ENCODE results near the gene RHBDL2.
"Not testable (repeated sequence)": the region's sequence is repeated elsewhere in the genome, so short reads cannot be mapped to it uniquely, and the experiment has no call there.

RHBDL2 gene, protein sequence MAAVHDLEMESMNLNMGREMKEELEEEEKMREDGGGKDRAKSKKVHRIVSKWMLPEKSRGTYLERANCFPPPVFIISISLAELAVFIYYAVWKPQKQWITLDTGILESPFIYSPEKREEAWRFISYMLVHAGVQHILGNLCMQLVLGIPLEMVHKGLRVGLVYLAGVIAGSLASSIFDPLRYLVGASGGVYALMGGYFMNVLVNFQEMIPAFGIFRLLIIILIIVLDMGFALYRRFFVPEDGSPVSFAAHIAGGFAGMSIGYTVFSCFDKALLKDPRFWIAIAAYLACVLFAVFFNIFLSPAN

DNA sequence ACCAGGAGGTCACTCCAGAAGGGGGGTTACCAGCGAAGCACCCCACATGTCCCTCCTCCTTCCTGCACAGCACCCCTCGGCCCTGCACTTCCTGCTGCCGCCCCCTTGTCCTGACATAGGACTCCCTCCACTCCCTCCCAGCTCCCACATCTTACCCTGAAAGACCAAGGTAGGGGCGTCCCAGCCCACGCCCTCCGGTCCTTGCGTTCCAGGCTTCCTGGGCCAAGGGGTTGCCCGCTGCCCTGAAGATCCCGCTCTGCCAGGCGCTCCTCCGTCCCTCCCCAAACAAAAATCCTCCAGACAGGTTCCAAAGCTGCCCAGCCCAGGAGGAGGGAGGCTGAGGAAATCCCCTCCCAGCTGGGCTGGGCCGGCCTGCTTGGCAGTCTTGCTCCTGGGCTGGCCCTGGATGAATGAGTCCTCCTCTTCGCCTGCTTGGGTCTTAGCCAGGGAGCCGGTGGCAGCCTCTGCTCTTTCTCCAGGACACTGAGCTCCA lies at the start of gene RHBDL2:
RHBDL2 (minus strand) TSS at position 304 of the 493 bp plus-strand sequence. CDS start 22,618 bp downstream, outside the sequence.
- ATAC-seq (no peak), DNase-seq (ENCODE audit: low spot score in 2 of 2) (no peak)
- H3K36me3 Mint-ChIP-seq: no peaks in the 10 kb centered on the region
- H3K9me3 Mint-ChIP-seq: no peaks in the 10 kb centered on the region
- no peak within 1 kb of the TSS for H3K27ac Mint-ChIP-seq
- no peaks in the 10 kb centered on the region for H3K4me1 Mint-ChIP-seq
- H3K4me3 Mint-ChIP-seq: no peak within 1 kb of the TSS

GRCh38 chr1:38990738-38991637 lies 49.4 kb upstream of the RHBDL2 start, which contains the start of gene AKIRIN1:
TSS of gene AKIRIN1 (plus strand) at chr1:38991276. CDS start at chr1:38991381, 105 bp downstream.
- no peaks in the 10 kb centered on the region for H3K9me3 Mint-ChIP-seq
- DNase-seq (ENCODE audit: low spot score in 2 of 2) (peak; percentile 99), ATAC-seq (peak; percentile 96)
- H3K36me3 Mint-ChIP-seq: peaks cover 32% of the 10 kb centered on the region
- peaks cover 37% of the 10 kb centered on the region for H3K4me1 Mint-ChIP-seq
- H3K27ac Mint-ChIP-seq: peak within 1 kb of the TSS; percentile 90
- peak within 1 kb of the TSS; percentile 65 for H3K4me3 Mint-ChIP-seq

DNA sequence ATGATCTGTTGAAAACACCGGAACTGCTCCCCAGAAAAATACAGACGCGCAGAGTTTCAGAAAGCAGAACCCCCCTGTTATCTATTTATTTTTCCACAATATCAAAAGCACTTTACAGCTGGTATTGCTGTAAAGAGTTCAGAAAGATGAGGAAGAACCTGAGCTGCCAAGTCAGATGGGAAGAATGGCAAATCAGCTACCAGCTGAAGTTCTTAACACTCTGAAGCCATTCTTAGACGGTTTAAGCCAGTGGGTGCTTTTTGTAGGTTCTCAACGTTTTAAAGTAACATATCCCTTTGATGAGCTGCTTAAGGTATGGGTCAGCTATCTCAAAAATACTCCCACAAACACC lies 48.7 kb upstream of the RHBDL2 start:
- ATAC-seq (no peak), DNase-seq (ENCODE audit: low spot score in 2 of 2) (no peak)
- peaks cover 25% of the 10 kb centered on the region for H3K36me3 Mint-ChIP-seq
- peaks cover 34% of the 10 kb centered on the region for H3K4me1 Mint-ChIP-seq
- H3K27ac Mint-ChIP-seq: peak overlapping the region; percentile 90
- peak overlapping the region; percentile 65 for H3K4me3 Mint-ChIP-seq
- no peaks in the 10 kb centered on the region for H3K9me3 Mint-ChIP-seq

- DNase-seq (ENCODE audit: low spot score in 2 of 2) (no peak), ATAC-seq (no peak)
- H3K36me3 Mint-ChIP-seq: peaks cover 22% of the 10 kb centered on the region
- peak overlapping the region; percentile 90 for H3K27ac Mint-ChIP-seq
- peaks cover 30% of the 10 kb centered on the region for H3K4me1 Mint-ChIP-seq
- no peaks in the 10 kb centered on the region for H3K9me3 Mint-ChIP-seq
- peak overlapping the region; percentile 65 for H3K4me3 Mint-ChIP-seq
These were observed 48.3 kb upstream of the RHBDL2 start for GRCh38 chr1:38989979-38990378.

GRCh38 chr1:38979380-38979779 lies 37.8 kb upstream of the RHBDL2 start:
- not testable (repeated sequence) for H3K4me3 Mint-ChIP-seq; H3K36me3 Mint-ChIP-seq; H3K9me3 Mint-ChIP-seq; H3K27ac Mint-ChIP-seq; H3K4me1 Mint-ChIP-seq; ATAC-seq; DNase-seq (ENCODE audit: low spot score in 2 of 2)

DNA sequence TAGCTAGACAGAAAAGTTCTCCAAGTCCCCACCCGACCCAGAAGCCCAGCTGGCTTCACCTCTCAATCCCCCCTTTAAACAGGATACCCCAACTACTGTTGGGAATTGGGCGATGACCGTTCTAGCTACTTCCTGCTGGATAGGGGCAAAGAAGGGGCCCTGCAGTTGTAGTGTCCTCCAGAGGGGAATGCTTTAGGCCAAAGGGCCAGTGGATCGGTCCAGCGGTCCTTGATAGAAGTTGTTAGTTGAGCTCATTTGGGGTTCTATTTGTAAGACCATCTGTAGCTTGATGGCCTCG lies 36.6 kb upstream of the RHBDL2 start:
- not testable (repeated sequence) for H3K4me1 Mint-ChIP-seq; H3K9me3 Mint-ChIP-seq; H3K36me3 Mint-ChIP-seq; ATAC-seq; H3K4me3 Mint-ChIP-seq; DNase-seq (ENCODE audit: low spot score in 2 of 2); H3K27ac Mint-ChIP-seq

DNA sequence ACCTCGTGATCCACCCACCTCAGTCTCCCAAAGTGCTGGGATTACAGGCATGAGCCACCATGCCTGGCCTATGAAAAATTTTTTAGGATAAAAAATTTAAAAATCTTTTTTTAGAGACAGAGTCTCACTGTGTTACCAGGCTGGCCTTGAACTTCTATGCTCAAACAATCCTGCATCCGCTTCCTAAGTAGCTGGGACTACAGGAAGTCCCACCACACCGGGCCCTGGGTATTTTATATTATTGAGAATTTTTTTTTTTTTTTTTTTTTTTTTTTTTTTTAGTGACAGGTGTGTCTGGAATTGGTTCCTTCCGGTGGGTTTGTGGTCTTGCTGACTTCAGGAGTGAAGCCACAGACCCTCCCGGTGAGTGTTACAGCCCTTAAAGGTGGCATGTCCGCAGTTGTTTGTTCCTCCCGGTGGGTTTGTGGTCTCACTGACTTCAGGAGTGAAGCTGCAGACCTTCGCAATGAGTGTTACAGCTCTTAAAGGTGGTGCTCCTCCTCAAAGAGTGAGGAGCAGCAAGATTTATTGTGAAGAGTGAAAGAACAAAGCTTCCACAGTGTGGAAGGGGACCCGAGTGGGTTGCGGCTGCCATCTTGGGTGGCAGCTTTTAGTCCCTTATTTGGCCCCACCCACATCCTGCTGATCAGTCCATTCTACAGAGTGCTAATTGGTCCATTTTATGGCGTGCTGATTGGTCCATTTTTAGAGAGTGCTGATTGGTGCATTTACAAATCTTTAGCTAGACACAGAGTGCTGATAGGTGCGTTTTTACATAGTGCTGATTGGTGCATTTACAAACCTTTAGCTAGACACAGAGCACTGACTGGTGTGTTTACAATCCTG lies 36.0 kb upstream of the RHBDL2 start:
- peak; percentile 54 for ATAC-seq
- H3K4me1 Mint-ChIP-seq; DNase-seq (ENCODE audit: low spot score in 2 of 2); H3K36me3 Mint-ChIP-seq; H3K9me3 Mint-ChIP-seq; H3K27ac Mint-ChIP-seq; H3K4me3 Mint-ChIP-seq: not testable (repeated sequence)

GRCh38 chr1:38973659-38974437 lies 32.2 kb upstream of the RHBDL2 start:
- H3K27ac Mint-ChIP-seq: no peak overlapping the region
- H3K36me3 Mint-ChIP-seq: no peaks in the 10 kb centered on the region
- DNase-seq (ENCODE audit: low spot score in 2 of 2): no peak
- no peaks in the 10 kb centered on the region for H3K4me1 Mint-ChIP-seq
- no peak for ATAC-seq
- no peak overlapping the region for H3K4me3 Mint-ChIP-seq
- H3K9me3 Mint-ChIP-seq: peaks cover 3% of the 10 kb centered on the region

GRCh38 chr1:38973145-38973544 lies 31.5 kb upstream of the RHBDL2 start:
- not testable (repeated sequence) for H3K4me1 Mint-ChIP-seq; H3K9me3 Mint-ChIP-seq; H3K4me3 Mint-ChIP-seq; H3K36me3 Mint-ChIP-seq; H3K27ac Mint-ChIP-seq; ATAC-seq; DNase-seq (ENCODE audit: low spot score in 2 of 2)

- ATAC-seq (peak; percentile 72), DNase-seq (ENCODE audit: low spot score in 2 of 2) (no peak)
- Mint-ChIP-seq H3K27ac (no peak overlapping the region), H3K4me3 (no peak overlapping the region), H3K9me3 (no peaks in the 10 kb centered on the region), H3K4me1 (peaks cover 7% of the 10 kb centered on the region), H3K36me3 (no peaks in the 10 kb centered on the region)
These were observed 22.5 kb upstream of the RHBDL2 start for GRCh38 chr1:38964140-38964548.

DNA sequence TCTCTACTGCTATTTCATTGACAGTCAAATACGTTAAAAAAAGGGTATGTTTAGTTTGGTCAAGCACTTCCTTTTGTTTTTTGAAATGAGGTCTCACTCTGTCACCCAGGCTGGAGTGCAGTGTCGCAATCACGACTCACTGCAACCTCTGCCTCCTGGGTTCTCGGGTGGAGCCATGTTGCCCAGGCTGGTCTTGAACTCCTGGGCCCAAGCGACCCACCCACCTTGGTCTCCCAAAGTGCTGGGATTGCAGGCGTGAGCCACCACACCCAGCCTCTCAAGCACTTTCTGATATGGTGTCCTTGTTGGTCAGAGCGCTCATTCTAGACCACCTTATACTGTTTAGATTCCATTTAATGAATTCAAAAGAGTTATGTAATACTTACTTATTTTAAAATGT lies 20.9 kb upstream of the RHBDL2 start:
- no peaks in the 10 kb centered on the region for H3K9me3 Mint-ChIP-seq
- H3K4me3 Mint-ChIP-seq: no peak overlapping the region
- DNase-seq (ENCODE audit: low spot score in 2 of 2) (no peak), ATAC-seq (no peak)
- H3K27ac Mint-ChIP-seq: no peak overlapping the region
- no peaks in the 10 kb centered on the region for H3K36me3 Mint-ChIP-seq
- H3K4me1 Mint-ChIP-seq: peaks cover 7% of the 10 kb centered on the region

GRCh38 chr1:38962113-38962512 lies 20.5 kb upstream of the RHBDL2 start:
- DNase-seq (ENCODE audit: low spot score in 2 of 2) (no peak), ATAC-seq (no peak)
- no peaks in the 10 kb centered on the region for H3K9me3 Mint-ChIP-seq
- no peak overlapping the region for H3K27ac Mint-ChIP-seq
- H3K4me3 Mint-ChIP-seq: no peak overlapping the region
- H3K4me1 Mint-ChIP-seq: peaks cover 7% of the 10 kb centered on the region
- no peaks in the 10 kb centered on the region for H3K36me3 Mint-ChIP-seq

GRCh38 chr1:38958967-38959366 lies 17.3 kb upstream of the RHBDL2 start:
- peaks cover 7% of the 10 kb centered on the region for H3K4me1 Mint-ChIP-seq
- H3K36me3 Mint-ChIP-seq: no peaks in the 10 kb centered on the region
- no peaks in the 10 kb centered on the region for H3K9me3 Mint-ChIP-seq
- H3K27ac Mint-ChIP-seq: no peak overlapping the region
- no peak overlapping the region for H3K4me3 Mint-ChIP-seq
- no peak for DNase-seq (ENCODE audit: low spot score in 2 of 2)
- no peak for ATAC-seq

DNA sequence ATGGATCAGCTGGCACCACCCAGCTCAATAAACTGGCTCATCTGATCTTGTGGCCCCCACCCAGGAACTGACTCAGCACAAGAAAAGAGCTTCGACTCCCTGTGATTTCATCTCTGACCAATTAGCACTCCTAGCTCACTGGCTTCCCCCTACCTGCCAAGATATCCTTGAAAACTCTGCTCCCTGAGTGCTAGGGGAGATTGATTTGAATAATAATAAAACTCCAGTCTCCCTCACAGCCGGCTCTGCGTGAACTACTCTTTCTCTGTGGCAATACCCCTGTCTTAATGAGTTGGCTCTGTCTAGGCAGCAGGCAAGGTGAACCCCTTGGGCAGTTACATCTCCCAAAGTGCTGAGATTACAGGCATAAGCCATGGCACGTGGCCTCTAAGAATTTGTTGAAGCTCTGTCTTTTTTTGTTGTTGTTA lies 11.8 kb upstream of the RHBDL2 start:
- DNase-seq (ENCODE audit: low spot score in 2 of 2): no peak
- no peak overlapping the region for H3K4me3 Mint-ChIP-seq
- no peaks in the 10 kb centered on the region for H3K36me3 Mint-ChIP-seq
- peaks cover 8% of the 10 kb centered on the region for H3K4me1 Mint-ChIP-seq
- H3K27ac Mint-ChIP-seq: peak overlapping the region; percentile 32
- ATAC-seq: no peak
- H3K9me3 Mint-ChIP-seq: no peaks in the 10 kb centered on the region

Data from stimulated activated effector memory CD8-positive, alpha-beta T cell treated with anti-CD3 and anti-CD28 coated beads, Interleukin-12 subunit alpha, Interleukin-12 subunit beta, amount 100 ng/mL, for 72 hours (primary cell).